ENCODE results near the gene PMM1. TPM values are rescaled to one million over a fixed set of nuclear protein-coding genes. Genes with fewer than 3 reads are reported as not detected.
A peak's percentile ranks its signal among the peaks of the same experiment; 100 is the strongest.
"Not testable (repeated sequence)": the region's sequence is repeated elsewhere in the genome, so short reads cannot be mapped to it uniquely, and the experiment has no call there.

PMM1 gene
- total RNA-seq, 4 donors from 2014 or later, result 11.6 to 23.3 (median 16.5) TPM

DNA sequence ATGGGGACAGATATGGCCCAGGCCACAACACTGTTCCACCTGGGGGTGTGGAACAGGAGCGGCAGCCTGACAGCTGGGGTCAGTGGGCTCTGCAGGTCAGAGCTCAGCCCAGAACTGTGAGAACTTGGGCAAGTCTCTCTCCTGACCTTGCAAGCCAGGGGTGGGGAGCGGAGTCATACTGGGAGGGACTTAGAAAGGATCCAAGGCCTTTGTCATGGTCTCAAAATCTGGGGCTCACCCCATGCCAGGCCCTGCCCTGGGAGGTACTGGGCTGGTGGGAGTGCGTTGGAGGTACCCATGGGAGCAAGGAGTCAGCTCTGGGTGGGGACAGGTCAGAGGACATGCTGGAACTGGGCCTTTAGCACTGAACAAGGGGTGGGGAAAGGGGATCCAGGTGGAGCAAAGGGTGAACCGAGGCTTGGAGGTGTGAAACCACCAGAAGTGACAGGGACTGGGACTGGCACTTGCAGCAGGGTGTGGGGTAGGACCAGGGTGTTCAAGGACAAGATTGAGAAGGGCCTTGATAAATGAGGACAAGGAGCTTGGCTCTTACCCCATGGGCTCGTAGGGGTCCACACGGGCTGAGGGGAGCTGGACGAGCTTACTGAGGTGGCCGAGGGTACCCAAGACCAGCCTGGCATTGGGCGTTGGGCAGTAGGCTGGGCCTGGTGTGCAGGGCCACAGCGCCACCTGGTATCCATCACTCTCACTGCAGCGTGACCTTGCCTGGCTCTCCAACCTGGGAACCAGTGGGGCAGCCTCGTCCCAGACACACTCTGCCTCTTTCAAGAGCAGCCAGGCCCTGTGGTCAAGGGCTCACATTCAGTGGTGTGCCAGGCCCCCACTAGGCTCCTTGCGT lies 7.4 kb upstream of the PMM1 start:
- intact Hi-C loops (cut with DNase I; ENCODE audit: low total_unique reads), result no loop called here
- H3K27ac ChIP-seq, result no peak overlapping the region
- peaks cover 0 to 21% of the 10 kb centered on the region in 2 donors for H3K36me3 ChIP-seq
- H3K4me1 ChIP-seq, result no peaks in the 10 kb centered on the region
- ATAC-seq, result peak; percentile 60 to 78
- in situ Hi-C loops (cut with MboI; ENCODE audit: low sequenced_read_pairs in 4 of 4), result no loop called here
- TF ChIP-seq POLR2A (IDR thresholded peaks at IDR 0.05) (no peak), CTCF (IDR thresholded peaks at IDR 0.05 in 4 of 5, conservative IDR thresholded peaks at IDR 0.05 in 1 of 5) (peak; percentile 51 to 68 (median 59))
- no peaks in the 10 kb centered on the region for H3K27me3 ChIP-seq
- peak in 1 of 2 donors; percentile 34 for DNase-seq
- no peak overlapping the region for H3K4me3 ChIP-seq
- no peaks in the 10 kb centered on the region for H3K9me3 ChIP-seq

DNA sequence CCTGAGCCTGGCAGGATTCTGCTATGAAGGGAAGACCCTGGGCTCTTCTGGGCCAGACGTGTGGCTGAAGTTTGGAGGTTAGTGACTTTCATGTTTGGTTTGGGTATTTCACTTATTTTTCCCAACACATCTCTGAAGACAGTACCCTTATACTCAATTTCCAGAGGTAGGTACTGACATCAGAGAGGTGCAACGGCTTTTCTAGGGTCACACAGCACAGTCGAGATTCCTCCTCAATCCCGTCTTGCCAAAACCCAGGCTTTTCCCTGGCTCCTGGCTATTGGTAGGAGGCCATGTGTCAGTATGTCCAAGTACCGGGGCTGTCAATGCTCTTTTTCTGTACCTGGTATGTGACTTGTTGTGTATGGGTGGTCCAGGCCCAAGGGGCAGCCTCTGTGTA lies 6.1 kb upstream of the PMM1 start:
- TF ChIP-seq POLR2A (IDR thresholded peaks at IDR 0.05) (no peak), CTCF (IDR thresholded peaks at IDR 0.05 in 4 of 5, conservative IDR thresholded peaks at IDR 0.05 in 1 of 5) (no peak)
- in situ Hi-C loops (cut with MboI; ENCODE audit: low sequenced_read_pairs in 4 of 4) (no loop called here), intact Hi-C loops (cut with DNase I; ENCODE audit: low total_unique reads) (no loop called here)
- H3K27me3 ChIP-seq, result no peaks in the 10 kb centered on the region
- peaks cover 0 to 10% of the 10 kb centered on the region in 2 donors for H3K36me3 ChIP-seq
- H3K27ac ChIP-seq, result no peak overlapping the region
- H3K4me3 ChIP-seq, result no peak overlapping the region
- no peaks in the 10 kb centered on the region for H3K9me3 ChIP-seq
- no peak for ATAC-seq
- no peaks in the 10 kb centered on the region for H3K4me1 ChIP-seq
- DNase-seq, result no peak

DNA sequence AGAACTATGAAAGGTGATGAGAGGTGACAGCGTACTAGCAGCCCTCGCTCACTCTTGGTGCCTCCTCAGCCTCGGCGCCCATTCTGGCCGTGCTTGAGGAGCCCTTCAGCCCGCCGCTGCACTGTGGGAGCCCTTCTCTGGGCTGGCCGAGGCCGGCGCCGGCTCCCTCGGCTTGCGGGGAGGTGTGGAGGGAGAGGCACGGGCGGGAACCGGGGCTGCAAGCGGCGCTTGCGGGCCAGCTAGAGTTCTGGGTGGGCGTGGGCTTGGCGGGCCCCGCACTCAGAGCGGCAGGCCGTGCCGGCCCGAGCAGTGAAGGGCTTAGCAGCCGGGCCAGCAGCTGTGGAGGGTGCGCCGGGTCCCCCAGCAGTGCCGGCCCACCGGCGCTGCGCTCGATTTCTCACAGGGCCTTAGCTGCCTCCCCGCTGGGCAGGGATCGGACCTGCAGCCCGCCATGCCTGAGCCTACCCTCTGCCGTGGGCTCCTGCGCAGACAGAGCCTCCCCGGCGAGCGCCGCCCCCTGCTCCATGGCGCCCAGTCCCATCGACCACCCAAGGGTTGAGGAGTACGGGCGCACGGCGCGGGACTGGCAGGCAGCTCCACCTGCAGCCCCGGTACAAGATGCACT lies 3.8 kb upstream of the PMM1 start:
- DNase-seq; H3K27me3 ChIP-seq; H3K36me3 ChIP-seq; H3K4me3 ChIP-seq; intact Hi-C loops (cut with DNase I; ENCODE audit: low total_unique reads); in situ Hi-C loops (cut with MboI; ENCODE audit: low sequenced_read_pairs in 4 of 4); H3K9me3 ChIP-seq; H3K27ac ChIP-seq; ATAC-seq: not testable (repeated sequence)
- H3K4me1 ChIP-seq, result peaks cover 0 to 17% of the 10 kb centered on the region in 2 donors

DNA sequence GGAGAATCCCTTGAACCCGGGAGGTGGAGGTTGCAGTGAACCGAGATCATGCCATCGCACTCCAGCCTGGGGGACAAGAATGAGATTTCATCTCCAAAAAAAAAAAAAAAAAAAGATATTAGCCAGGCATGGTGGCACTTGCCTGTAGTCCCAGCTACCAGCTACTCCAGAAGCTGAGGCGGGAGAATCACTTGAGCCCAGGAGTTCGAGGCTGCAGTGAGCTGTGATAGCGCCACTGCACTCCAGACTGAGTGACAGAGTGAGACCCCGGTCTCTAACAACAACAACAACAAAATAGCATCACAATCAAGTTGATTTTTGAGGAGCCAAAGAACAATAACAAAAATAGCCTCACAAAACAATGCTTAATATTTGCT lies 2.3 kb downstream of the PMM1 start:
- no peak overlapping the region for H3K27ac ChIP-seq
- TF ChIP-seq CTCF (IDR thresholded peaks at IDR 0.05 in 4 of 5, conservative IDR thresholded peaks at IDR 0.05 in 1 of 5), result no peak
- TF ChIP-seq POLR2A (IDR thresholded peaks at IDR 0.05), result no peak
- H3K27me3 ChIP-seq, result no peaks in the 10 kb centered on the region
- no peak overlapping the region for H3K4me3 ChIP-seq
- H3K9me3 ChIP-seq, result no peaks in the 10 kb centered on the region
- intact Hi-C loops (cut with DNase I; ENCODE audit: low total_unique reads), result no loop called here
- H3K36me3 ChIP-seq, result peaks cover 0 to 5% of the 10 kb centered on the region in 2 donors
- in situ Hi-C loops (cut with MboI; ENCODE audit: low sequenced_read_pairs in 4 of 4), result no loop called here
- no peak for DNase-seq
- peaks cover 0 to 17% of the 10 kb centered on the region in 2 donors for H3K4me1 ChIP-seq
- no peak for ATAC-seq

DNA sequence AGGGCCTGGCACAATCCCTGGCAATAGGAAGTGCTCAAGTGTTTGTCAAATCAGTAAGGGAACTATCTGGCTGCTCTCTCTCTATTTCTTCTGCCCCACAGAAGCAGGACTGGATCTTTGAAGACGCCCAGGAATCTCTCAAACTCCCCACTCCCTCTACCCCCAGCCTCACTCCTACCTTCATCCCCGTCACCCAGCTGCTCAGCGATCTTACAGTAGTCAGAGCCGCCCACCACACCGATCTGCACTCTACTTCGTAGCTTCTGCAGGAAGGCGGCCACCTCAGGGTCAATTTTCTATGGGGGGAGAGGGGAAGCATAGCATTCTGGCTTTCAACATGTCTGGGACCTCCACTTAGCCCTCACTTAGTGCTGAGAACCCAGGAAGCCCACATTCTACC lies 3.7 kb downstream of the PMM1 start:
- DNase-seq (no peak), ATAC-seq (no peak)
- in situ Hi-C loops (cut with MboI; ENCODE audit: low sequenced_read_pairs in 4 of 4) (no loop called here), intact Hi-C loops (cut with DNase I; ENCODE audit: low total_unique reads) (no loop called here)
- H3K4me3 ChIP-seq, result no peak overlapping the region
- H3K9me3 ChIP-seq, result no peaks in the 10 kb centered on the region
- TF ChIP-seq POLR2A (IDR thresholded peaks at IDR 0.05) (no peak), CTCF (IDR thresholded peaks at IDR 0.05 in 4 of 5, conservative IDR thresholded peaks at IDR 0.05 in 1 of 5) (no peak)
- H3K4me1 ChIP-seq, result peaks cover 0 to 17% of the 10 kb centered on the region in 2 donors
- H3K27ac ChIP-seq, result no peak overlapping the region
- H3K36me3 ChIP-seq, result peaks cover 0 to 5% of the 10 kb centered on the region in 2 donors
- no peaks in the 10 kb centered on the region for H3K27me3 ChIP-seq

Measured in gastrocnemius medialis (tissue), 4 donors.